ENCODE data around the gene IGF1.
"Not testable (repeated sequence)": the region's sequence is repeated elsewhere in the genome, so short reads cannot be mapped to it uniquely, and the experiment has no call there.

Gene IGF1

GRCh38 chr12:102374190-102374589 lies 106.2 kb downstream of the IGF1 start:
- no peak for DNase-seq

DNA sequence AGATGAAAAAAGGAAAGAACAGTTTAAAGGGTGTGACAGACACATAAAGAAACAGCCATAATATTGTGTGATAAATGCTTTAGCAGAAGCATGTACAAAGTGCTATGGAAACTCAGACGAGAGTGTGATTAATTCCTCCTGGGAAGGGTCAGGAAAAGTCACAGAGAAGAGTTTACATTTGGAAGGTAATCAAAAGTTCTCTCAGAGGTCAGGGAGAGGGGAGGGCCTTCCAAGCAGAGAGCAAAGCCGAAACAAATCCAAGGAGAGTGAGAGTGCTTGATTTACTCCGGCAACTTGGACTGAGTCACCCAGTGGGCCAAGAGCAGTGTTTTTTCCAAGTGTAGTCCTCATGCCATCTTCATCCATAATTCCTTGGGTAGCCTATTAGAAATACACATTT lies 108.3 kb downstream of the IGF1 start:
- no peak for DNase-seq

DNA sequence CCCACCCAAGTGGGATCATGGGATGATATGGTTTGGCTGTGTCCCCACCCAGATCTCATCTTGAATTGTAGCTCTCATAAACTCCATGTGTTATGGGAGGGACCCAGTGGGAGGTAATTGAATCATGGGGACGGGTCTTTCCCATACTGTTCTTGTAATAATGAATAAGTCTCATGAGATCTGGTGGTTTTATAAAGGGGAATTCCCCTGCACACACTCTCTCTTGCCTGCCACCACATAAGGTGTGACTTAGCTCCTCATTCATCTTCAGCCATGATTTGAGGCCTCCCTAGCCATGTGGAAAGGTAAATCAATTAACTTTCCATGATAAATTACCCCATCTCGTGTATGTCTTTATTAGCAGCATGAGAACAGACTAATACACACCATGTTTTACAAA lies 109.2 kb downstream of the IGF1 start:
- no peak for DNase-seq

DNA sequence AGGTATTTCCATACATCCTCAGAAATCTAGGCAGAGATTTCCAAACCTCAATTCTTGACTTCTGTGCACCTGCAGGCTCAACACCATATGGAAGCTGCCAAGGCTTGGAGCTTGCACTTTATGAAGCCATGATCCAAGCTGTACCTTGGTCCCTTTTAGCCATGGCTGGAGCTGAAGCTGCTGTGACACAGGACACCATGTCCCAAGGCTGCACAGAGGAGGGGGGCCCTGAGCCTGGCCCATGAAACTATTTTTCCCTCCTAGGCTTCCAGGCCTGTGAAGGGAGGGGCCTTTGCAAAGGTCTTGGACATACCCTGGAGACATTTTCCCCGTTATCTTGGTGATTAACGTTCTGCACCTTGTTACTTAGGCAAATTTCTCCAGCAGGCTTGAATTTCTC lies 110.5 kb downstream of the IGF1 start:
- DNase-seq, result no peak

- no peak for DNase-seq
Observed at GRCh38 chr12:102365365-102365764, 115.0 kb downstream of the IGF1 start.

DNA sequence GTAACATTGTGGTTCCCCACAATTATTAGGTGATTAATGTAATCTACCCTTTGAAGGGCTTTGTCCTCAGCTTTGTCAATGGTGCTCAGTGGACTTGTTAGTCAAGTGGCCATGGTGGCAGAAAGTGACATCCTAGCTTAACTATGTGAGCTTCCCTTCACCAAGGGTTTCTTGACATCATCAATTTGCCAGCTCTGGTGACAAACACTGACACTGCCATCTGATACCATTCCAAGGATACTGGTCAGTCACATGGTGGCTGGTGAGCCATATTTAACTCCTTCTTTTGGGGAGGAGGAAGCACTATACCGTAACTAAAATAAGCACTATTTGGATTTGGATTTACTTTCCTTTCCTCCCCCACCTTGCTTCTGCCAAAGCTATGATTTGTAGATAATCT lies 115.7 kb downstream of the IGF1 start:
- no peak for DNase-seq

- DNase-seq, result no peak
Observed at GRCh38 chr12:102356690-102357089, 123.7 kb downstream of the IGF1 start.

DNA sequence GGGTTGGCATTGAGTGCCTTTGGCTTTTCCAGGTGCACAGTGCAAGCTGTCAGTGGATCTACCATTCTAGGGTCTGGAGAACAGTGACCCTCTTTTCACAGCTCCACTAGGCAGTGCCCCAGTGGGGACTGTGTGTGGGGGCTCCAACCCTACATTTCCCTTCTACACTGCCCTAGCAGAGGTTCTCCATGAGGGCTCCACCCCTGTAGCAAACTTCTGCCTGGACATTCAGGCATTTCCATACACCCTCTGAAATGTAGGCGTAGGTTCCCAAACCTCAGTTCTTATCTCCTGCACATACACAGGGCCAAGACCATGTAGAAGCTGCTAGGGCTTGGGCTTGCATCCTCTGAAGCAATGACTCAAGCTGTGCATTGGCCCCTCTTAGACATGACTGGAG lies 126.1 kb downstream of the IGF1 start:
- DNase-seq, result not testable (repeated sequence)

DNA sequence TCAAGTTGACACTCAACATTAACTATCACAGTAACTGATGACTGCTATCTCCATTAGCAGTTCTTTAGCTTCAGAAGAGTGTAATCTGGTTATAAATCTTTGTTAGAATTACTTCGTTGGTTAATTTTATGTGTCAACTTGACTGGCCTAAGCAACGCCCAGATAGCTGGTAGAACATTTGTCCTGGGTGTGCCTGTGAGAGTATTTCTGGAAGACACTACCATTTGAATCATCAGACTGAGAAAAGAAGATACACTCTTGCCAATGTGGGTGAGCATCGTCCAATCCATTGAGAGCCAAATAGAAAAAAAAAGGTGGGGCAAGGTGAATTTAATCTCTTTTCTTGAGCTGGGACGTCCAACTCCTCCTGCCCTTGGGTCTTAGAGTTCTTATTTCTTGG lies 129.0 kb downstream of the IGF1 start:
- no peak for DNase-seq

DNA sequence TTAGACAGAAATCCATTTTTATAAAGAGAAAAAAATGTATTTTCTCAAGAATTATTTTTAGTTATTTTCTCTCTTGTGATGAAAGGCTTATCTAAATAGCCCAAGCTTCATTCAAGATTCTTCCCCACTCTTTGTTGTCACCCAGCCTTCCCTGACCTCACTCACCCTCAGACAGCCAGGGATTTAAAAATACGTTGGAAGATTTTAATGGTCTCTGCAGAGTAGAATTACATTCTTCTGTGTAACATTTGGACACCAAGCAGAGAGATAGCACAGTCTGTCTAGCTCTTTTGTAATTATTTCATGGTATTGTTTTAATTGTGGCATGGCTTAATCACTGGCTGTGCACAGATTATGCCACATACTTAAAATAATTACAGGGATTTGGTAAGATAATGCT lies 130.3 kb downstream of the IGF1 start:
- DNase-seq, result no peak

DNA sequence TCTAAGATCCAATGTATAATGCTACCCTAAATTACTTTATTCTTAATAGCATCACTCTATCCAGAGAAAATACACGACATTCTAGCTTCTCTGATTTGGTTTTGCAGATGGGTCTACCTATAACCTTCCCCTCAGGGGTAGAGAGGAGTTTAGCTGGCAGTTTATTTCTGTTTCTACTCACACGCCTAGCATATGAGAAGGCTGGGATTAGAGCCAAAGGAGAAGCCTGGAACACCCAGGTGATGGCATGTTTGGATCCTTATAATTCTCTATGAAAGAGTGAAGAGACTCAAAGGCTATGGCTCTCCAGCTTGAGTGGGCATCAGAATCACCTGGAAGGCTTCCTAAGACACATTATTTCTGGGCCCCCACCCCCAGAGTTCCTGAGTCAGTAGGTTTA lies 131.3 kb downstream of the IGF1 start:
- DNase-seq, result no peak

GRCh38 chr12:102347811-102348210 lies 132.6 kb downstream of the IGF1 start:
- DNase-seq, result no peak
